Endothelial cell of umbilical vein (primary cell): Measurements from ENCODE around the gene G0S2.

Experiments used
- EZH2 ChIP-seq: IDR thresholded peaks from 2 replicates; pipeline ENCODE4 v1.6.1; 2012; ENCODE audit warnings: borderline replicate concordance, low read depth, mild to moderate bottlenecking, moderate library complexity, low read length, inconsistent platforms; ENCODE audit not compliant: severe bottlenecking
- GATA2 ChIP-seq: IDR thresholded peaks from 2 replicates; pipeline ENCODE4 v1.7.0; 2011; ENCODE audit warnings: low read depth, mild to moderate bottlenecking, moderate library complexity, mixed read lengths, low read length; ENCODE audit not compliant: insufficient read length, insufficient read depth
- POLR2AphosphoS5 ChIP-seq: IDR thresholded peaks from 2 replicates; pipeline ENCODE4 v1.6.1; 2012; ENCODE audit warnings: low read depth, mild to moderate bottlenecking, control low read depth, low read length, moderate library complexity; ENCODE audit not compliant: insufficient read depth
- TF ChIP-seq, protein P1 (sequence below), 2 donors: IDR thresholded peaks; 1 replicate in 1 of 2; 2 replicates in 1 of 2; pipeline ENCODE4 v1.5.1; 2011; ENCODE audit warnings: low read length in 2 of 2, mild to moderate bottlenecking in 2 of 2, moderate library complexity in 2 of 2, control low read depth in 1 of 2, inconsistent platforms in 1 of 2, low read depth in 1 of 2; ENCODE audit not compliant: insufficient read depth in 1 of 2; ENCODE audit errors: extremely low read depth in 1 of 2
- TF ChIP-seq, protein P2 (sequence below): IDR thresholded peaks from 2 replicates; pipeline ENCODE4 v1.6.1; 2011; ENCODE audit not compliant: insufficient read depth, insufficient read length

DNA sequence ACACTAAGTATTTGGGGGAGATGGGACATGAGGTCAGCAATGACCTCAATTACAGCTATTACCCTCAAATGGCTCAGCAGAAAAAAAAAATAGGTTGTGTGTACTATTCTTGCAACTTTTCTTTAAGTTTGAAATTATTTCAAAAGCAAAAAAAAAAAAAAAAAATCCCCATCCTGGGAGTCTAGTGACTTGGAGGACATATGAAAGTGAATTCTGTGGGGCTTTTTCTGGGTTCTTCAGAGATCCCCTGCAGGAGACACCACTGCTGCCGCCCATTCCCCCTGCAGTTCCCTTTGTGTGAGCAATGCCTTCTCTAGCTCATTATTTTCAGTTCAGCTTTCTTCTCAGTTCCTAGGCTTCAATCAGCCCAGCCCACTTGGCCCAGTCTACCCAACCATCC is 46.1 kb downstream of the G0S2 start:
- TF ChIP-seq, protein P1, sequence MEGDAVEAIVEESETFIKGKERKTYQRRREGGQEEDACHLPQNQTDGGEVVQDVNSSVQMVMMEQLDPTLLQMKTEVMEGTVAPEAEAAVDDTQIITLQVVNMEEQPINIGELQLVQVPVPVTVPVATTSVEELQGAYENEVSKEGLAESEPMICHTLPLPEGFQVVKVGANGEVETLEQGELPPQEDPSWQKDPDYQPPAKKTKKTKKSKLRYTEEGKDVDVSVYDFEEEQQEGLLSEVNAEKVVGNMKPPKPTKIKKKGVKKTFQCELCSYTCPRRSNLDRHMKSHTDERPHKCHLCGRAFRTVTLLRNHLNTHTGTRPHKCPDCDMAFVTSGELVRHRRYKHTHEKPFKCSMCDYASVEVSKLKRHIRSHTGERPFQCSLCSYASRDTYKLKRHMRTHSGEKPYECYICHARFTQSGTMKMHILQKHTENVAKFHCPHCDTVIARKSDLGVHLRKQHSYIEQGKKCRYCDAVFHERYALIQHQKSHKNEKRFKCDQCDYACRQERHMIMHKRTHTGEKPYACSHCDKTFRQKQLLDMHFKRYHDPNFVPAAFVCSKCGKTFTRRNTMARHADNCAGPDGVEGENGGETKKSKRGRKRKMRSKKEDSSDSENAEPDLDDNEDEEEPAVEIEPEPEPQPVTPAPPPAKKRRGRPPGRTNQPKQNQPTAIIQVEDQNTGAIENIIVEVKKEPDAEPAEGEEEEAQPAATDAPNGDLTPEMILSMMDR (IDR thresholded peaks at IDR 0.05; ENCODE audit: extremely low read depth in 1 of 2, insufficient read depth in 1 of 2, low read depth in 1 of 2, low read length in 2 of 2) = no peak
- TF ChIP-seq, protein P2, sequence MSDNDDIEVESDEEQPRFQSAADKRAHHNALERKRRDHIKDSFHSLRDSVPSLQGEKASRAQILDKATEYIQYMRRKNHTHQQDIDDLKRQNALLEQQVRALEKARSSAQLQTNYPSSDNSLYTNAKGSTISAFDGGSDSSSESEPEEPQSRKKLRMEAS = no peak
- TF ChIP-seq POLR2AphosphoS5 = no peak
- TF ChIP-seq GATA2 = no peak
- no peak for TF ChIP-seq EZH2
